A549 (cell line): ENCODE measurements around the gene FAM241B.

Source experiments
- CTCF ChIP-seq: fragments of >200 bp; sonication (Bioruptor Twin); formaldehyde crosslinking; IDR thresholded peaks from 3 replicates; pipeline ENCODE4 v1.5.1; 2016
- ELK1 ChIP-seq: fragments of 150-350 bp; IDR thresholded peaks from 2 replicates; pipeline ENCODE4 v1.6.1; 2014; ENCODE audit warnings: low read depth, mild to moderate bottlenecking, low read length
- JUN ChIP-seq, 2 experiments: fragments of >200 bp; sonication (Bioruptor Twin); formaldehyde crosslinking; IDR thresholded peaks; 2 replicates in 1 of 2; 3 replicates in 1 of 2; pipeline ENCODE4 v1.6.1; 2016 to 2017
- POLR2A ChIP-seq: IDR thresholded peaks from 2 replicates; pipeline ENCODE4 v1.6.1; 2012; ENCODE audit warnings: mild to moderate bottlenecking, low read length
- REST ChIP-seq: fragments of 200-600 bp; sonication (generic); IDR thresholded peaks from 2 replicates; pipeline ENCODE4 v1.6.1; 2016; ENCODE audit warnings: antibody characterized with exemption, mild to moderate bottlenecking, moderate library complexity
- TP53 ChIP-seq: fragments of 250-450 bp; sonication (Bioruptor Pico); IDR thresholded peaks from 2 replicates; pipeline ENCODE4 v1.5.0; 2021; ENCODE audit warnings: mild to moderate bottlenecking, moderate library complexity

GRCh38 chr10:69624245-69624786, 5.7 kb upstream of the FAM241B start:
- TF ChIP-seq CTCF: no peak
- no peak for TF ChIP-seq JUN (IDR thresholded peaks at IDR 0.05)
- TF ChIP-seq ELK1: no peak
- no peak for TF ChIP-seq POLR2A
- TF ChIP-seq TP53 (CRISPR knock-in tag): no peak
- TF ChIP-seq REST: no peak
